Activated naive CD4-positive, alpha-beta T cell treated with anti-CD3 and anti-CD28 coated beads, Interleukin-2, amount 50 U/mL, for 24 hours (primary cell): ENCODE data around the gene OR8D4.
A peak's percentile ranks its signal among the peaks of the same experiment; 100 is the strongest.
"Not testable (repeated sequence)": the region's sequence is repeated elsewhere in the genome, so short reads cannot be mapped to it uniquely, and the experiment has no call there.

ENCODE experiments used
- H3K27ac Mint-ChIP-seq: one replicate; pipeline ENCODE4 v1.8.0; 2021; ENCODE audit warnings: mild to moderate bottlenecking, mixed read lengths
- H3K27me3 Mint-ChIP-seq: one replicate; pipeline ENCODE4 v1.8.0; 2021; ENCODE audit warnings: mixed read lengths
- H3K36me3 Mint-ChIP-seq: one replicate; pipeline ENCODE4 v1.8.0; 2021; ENCODE audit warnings: mixed read lengths
- H3K4me1 Mint-ChIP-seq: one replicate; pipeline ENCODE4 v1.8.0; 2021; ENCODE audit warnings: mixed read lengths
- H3K4me3 Mint-ChIP-seq: one replicate; pipeline ENCODE4 v1.8.0; 2021; ENCODE audit warnings: mild to moderate bottlenecking, mixed read lengths
- H3K9me3 Mint-ChIP-seq: one replicate; pipeline ENCODE4 v1.8.0; 2021; ENCODE audit warnings: mixed read lengths

OR8D4 gene

DNA sequence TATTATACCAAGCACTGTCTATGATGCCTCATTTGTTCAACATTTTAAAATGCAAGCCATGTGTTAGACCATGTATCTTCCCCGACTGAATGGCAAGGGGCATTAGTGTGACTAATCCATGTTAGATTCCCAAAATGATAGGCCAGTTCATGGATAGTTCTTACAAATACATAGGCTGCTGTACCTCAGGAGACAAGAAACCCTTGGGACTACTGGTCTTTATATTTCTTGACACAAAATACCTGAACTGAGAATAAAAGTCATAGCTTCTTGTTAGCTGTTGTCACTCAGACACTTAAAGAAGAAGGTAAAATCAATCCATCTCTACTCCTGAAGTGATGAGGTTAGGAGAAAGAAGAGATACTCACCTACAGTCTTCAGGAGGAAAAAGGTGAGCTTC, at the start of gene OR8D4:
Gene OR8D4 (plus strand): TSS at position 301 of the 400 bp plus-strand sequence. CDS start 4,265 bp downstream, outside the sequence.
- Mint-ChIP-seq H3K27ac (no peak within 1 kb of the TSS), H3K27me3 (no peaks in the 10 kb centered on the region), H3K36me3 (no peaks in the 10 kb centered on the region), H3K4me1 (no peaks in the 10 kb centered on the region), H3K9me3 (no peaks in the 10 kb centered on the region), H3K4me3 (no peak within 1 kb of the TSS)

DNA sequence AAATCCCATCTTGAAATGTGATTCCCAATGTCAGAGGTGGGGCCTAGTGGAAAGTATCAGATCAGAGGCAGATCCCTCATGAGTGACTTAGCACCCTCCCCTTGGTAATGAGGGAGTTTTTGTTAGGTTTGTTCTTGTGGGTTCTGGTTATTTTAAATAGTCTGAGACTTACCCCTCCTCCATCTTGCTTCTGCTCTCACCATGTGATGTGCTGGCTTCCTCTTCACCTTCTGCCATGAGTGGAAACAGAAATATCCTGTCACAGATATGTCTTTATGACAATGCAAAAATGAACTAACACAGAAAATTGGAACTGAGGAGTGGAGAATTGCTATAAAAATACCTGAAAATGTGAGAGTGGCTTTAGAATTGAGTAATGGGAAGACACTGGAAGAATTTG, 49.6 kb upstream of the OR8D4 start:
- Mint-ChIP-seq H3K9me3 (peaks cover 4% of the 10 kb centered on the region), H3K36me3 (no peaks in the 10 kb centered on the region), H3K4me3 (no peak overlapping the region), H3K4me1 (no peaks in the 10 kb centered on the region), H3K27me3 (peaks cover 7% of the 10 kb centered on the region), H3K27ac (no peak overlapping the region)

GRCh38 chr11:123853038-123853437, 48.9 kb upstream of the OR8D4 start:
- H3K27ac Mint-ChIP-seq, result no peak overlapping the region
- H3K4me1 Mint-ChIP-seq, result no peaks in the 10 kb centered on the region
- no peak overlapping the region for H3K4me3 Mint-ChIP-seq
- H3K27me3 Mint-ChIP-seq, result peaks cover 7% of the 10 kb centered on the region
- peaks cover 4% of the 10 kb centered on the region for H3K9me3 Mint-ChIP-seq
- no peaks in the 10 kb centered on the region for H3K36me3 Mint-ChIP-seq

DNA sequence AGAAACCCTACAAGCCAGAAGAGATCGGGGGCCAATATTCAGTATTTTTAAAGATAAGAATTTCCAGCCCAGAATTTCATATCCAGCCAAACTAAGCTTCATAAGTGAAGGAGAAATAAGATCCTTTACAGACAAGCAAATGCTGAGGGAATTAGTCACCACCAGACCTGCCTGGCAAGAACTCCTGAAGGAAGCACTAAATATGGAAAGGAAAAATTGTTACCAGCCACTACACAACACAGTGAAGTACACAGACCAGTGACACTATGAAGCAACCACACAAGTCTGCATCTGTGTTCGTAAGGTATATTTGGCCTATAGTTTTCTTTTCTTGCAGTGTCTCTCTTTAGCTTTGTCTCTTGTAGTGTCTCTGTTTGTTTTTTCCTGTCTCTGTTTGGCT, 45.5 kb upstream of the OR8D4 start:
- Mint-ChIP-seq H3K27me3 (peaks cover 4% of the 10 kb centered on the region), H3K27ac (no peak overlapping the region), H3K36me3 (no peaks in the 10 kb centered on the region), H3K9me3 (peaks cover 4% of the 10 kb centered on the region), H3K4me3 (no peak overlapping the region), H3K4me1 (no peaks in the 10 kb centered on the region)

DNA sequence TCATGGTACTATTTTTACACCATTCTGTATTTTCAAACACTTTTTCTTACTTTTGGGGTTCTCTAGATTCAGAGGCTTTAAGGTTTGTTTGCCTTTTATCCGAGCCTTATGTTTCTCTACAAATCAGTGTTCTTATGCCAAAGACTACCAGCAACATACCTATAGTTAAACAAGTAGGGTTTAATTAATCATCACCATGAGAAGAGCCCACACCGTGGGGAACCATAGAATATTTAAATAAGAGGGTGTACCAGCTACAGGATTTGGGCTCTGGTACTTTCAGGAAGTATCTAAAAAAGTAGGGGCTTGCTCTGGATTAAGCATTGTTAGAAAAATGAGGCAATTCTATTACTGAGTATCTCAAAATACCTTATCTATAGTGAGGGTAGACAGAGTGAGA, 42.2 kb upstream of the OR8D4 start:
- H3K27ac Mint-ChIP-seq, result no peak overlapping the region
- no peaks in the 10 kb centered on the region for H3K4me1 Mint-ChIP-seq

GRCh38 chr11:123865293-123865692, 36.7 kb upstream of the OR8D4 start:
- H3K36me3 Mint-ChIP-seq, H3K27me3 Mint-ChIP-seq, H3K27ac Mint-ChIP-seq, H3K4me1 Mint-ChIP-seq, H3K9me3 Mint-ChIP-seq, H3K4me3 Mint-ChIP-seq: not testable (repeated sequence)

More for the DNA sequence above, 42.2 kb upstream of the OR8D4 start:
- H3K36me3 Mint-ChIP-seq, result no peaks in the 10 kb centered on the region
- H3K27me3 Mint-ChIP-seq, result no peaks in the 10 kb centered on the region
- no peak overlapping the region for H3K4me3 Mint-ChIP-seq
- H3K9me3 Mint-ChIP-seq, result peaks cover 4% of the 10 kb centered on the region

GRCh38 chr11:123867795-123868194, 34.2 kb upstream of the OR8D4 start:
- not testable (repeated sequence) for H3K27ac Mint-ChIP-seq, H3K4me3 Mint-ChIP-seq, H3K4me1 Mint-ChIP-seq, H3K27me3 Mint-ChIP-seq, H3K9me3 Mint-ChIP-seq, H3K36me3 Mint-ChIP-seq

DNA sequence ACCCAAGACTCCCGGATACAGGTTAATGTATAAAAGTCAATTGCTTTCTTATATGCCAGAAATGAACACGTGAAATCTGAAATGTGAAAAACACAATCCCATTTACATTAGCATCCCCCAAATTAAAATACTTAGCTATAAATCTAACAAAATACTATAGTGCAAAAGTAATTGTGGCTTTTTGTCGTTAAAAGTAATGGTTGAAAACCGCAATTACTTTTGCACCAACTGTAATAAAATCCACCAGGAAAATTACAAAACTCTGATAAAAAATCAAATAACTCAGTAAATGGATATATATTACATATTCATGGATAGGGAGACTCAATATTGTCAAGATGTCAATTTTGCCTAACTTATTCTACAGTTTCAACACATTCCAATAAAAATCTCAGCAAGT, 21.1 kb upstream of the OR8D4 start:
- H3K9me3 Mint-ChIP-seq, result no peaks in the 10 kb centered on the region
- peaks cover 3% of the 10 kb centered on the region for H3K27me3 Mint-ChIP-seq
- no peaks in the 10 kb centered on the region for H3K4me1 Mint-ChIP-seq
- no peak overlapping the region for H3K4me3 Mint-ChIP-seq
- H3K36me3 Mint-ChIP-seq, result no peaks in the 10 kb centered on the region
- H3K27ac Mint-ChIP-seq, result no peak overlapping the region

GRCh38 chr11:123885570-123885969, 16.4 kb upstream of the OR8D4 start, which contains the start of gene TMEM225:
Gene TMEM225, minus strand, starts transcription at chr11:123885670. Its CDS starts 245 bp downstream, at chr11:123885425.
- Mint-ChIP-seq H3K9me3 (no peaks in the 10 kb centered on the region), H3K4me3 (no peak within 1 kb of the TSS), H3K27ac (no peak within 1 kb of the TSS), H3K4me1 (no peaks in the 10 kb centered on the region), H3K36me3 (no peaks in the 10 kb centered on the region), H3K27me3 (peaks cover 2% of the 10 kb centered on the region)

DNA sequence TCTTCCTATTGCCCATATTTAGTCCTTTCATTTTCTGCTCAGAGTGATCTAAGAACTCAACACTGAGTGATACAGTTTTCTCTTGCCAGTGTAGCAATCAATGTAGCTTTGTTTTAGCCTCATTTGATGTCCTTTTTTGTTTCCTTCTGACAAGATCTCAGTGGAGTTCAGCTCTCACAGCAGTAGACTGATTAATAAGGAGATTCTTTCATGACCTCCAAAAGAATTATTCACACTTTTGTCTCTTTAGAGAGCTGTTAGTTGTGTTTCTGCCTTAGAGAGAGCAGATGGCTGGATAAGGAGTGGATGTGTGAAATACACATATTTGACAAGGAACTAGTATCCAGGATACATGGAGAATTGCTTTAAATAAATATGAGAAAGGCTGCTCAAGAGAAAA, 9.9 kb upstream of the OR8D4 start:
- Mint-ChIP-seq H3K4me3 (no peak overlapping the region), H3K27ac (no peak overlapping the region), H3K36me3 (no peaks in the 10 kb centered on the region), H3K27me3 (peaks cover 6% of the 10 kb centered on the region), H3K9me3 (no peaks in the 10 kb centered on the region), H3K4me1 (no peaks in the 10 kb centered on the region)

DNA sequence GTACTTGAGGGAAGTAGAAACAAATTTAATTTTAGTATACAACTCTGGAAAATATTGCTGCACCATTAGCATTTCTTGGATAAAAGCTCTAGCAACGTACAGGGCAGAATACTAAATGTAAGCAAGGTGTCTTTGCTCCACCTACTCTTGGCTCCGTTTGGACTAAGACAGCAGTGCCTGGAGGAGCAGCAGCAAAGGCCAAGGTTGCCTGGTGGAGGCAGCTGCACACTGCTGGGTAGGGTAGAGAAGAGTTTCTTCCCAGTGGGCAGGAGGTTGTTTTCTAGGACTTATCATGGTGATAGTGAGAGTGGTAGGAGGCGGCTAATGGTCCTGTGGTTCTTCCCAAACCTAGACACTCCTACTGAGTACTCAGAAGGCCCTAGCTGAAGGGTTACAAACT, 2.2 kb upstream of the OR8D4 start:
- Mint-ChIP-seq H3K27me3 (no peaks in the 10 kb centered on the region), H3K9me3 (no peaks in the 10 kb centered on the region), H3K27ac (no peak overlapping the region), H3K4me1 (no peaks in the 10 kb centered on the region), H3K36me3 (no peaks in the 10 kb centered on the region), H3K4me3 (no peak overlapping the region)

DNA sequence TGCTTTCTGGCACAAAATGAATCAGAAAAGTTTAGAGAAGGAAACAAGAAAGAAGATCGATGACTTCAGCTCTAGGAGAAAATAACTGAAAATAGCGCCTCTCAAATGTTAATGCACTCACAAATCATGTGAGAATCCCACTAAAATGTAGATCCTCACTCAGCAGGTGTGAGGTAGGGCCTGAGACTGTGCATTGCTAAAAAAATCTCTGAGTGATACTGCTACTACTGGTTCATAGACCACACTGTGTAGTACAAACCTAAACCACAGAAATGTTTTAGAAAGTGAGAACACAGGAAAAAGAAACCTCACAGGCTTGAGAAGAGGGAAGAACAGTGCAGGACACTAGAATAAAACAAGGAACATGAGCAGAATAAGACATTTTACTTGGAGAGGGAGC, 2.0 kb downstream of the OR8D4 start:
- H3K9me3 Mint-ChIP-seq, result no peaks in the 10 kb centered on the region
- H3K27ac Mint-ChIP-seq, result peak overlapping the region; percentile 43
- no peaks in the 10 kb centered on the region for H3K36me3 Mint-ChIP-seq
- H3K27me3 Mint-ChIP-seq, result peaks cover 1% of the 10 kb centered on the region
- H3K4me1 Mint-ChIP-seq, result no peaks in the 10 kb centered on the region
- no peak overlapping the region for H3K4me3 Mint-ChIP-seq

DNA sequence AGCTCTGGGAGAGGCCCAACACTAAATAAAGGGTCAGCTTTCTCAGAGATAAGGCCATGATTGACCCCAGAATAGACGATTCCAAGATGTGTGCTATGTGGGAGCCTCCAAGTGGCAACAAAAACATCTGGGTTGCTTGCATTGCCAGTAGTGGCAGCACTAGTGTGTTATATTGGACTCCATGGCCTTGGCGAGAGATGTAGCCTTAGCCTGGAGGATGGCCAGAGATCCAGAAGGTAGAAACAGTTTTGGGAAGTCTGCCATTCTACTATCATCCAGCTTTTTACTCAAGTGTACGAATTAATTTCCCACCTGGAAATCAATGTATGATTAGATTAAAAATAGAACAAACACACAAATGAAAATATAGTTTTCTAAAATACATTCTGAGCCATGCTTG, 3.0 kb downstream of the OR8D4 start:
- Mint-ChIP-seq H3K27ac (no peak overlapping the region), H3K27me3 (peaks cover 1% of the 10 kb centered on the region), H3K4me1 (no peaks in the 10 kb centered on the region), H3K36me3 (no peaks in the 10 kb centered on the region), H3K4me3 (no peak overlapping the region), H3K9me3 (no peaks in the 10 kb centered on the region)

DNA sequence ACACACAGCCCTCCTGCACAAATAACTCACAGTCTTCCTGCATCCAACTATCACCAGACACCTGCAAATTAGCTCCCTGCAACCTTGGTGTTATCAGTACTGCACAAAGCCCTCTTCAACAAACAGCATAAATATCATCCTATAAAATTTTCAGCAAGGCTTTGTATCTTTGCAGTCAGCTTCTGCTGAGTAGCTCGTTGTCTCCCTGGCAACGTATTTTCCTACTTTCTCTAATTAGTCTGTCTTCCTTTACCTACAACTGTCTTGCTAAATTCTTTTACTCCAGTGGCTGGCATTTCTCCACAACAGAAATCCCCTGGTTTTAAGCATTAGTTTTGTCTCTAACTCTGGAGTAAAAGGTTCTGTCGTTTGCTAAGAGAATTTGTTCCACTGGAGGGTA, 3.9 kb downstream of the OR8D4 start:
- Mint-ChIP-seq H3K4me3 (no peak overlapping the region), H3K9me3 (no peaks in the 10 kb centered on the region), H3K4me1 (no peaks in the 10 kb centered on the region), H3K36me3 (no peaks in the 10 kb centered on the region), H3K27me3 (peaks cover 1% of the 10 kb centered on the region), H3K27ac (no peak overlapping the region)

- Mint-ChIP-seq H3K27ac (no peak overlapping the region), H3K4me1 (no peaks in the 10 kb centered on the region), H3K36me3 (no peaks in the 10 kb centered on the region), H3K4me3 (no peak overlapping the region), H3K27me3 (peaks cover 1% of the 10 kb centered on the region), H3K9me3 (no peaks in the 10 kb centered on the region)
Observed at GRCh38 chr11:123920943-123921342, 19.0 kb downstream of the OR8D4 start.

DNA sequence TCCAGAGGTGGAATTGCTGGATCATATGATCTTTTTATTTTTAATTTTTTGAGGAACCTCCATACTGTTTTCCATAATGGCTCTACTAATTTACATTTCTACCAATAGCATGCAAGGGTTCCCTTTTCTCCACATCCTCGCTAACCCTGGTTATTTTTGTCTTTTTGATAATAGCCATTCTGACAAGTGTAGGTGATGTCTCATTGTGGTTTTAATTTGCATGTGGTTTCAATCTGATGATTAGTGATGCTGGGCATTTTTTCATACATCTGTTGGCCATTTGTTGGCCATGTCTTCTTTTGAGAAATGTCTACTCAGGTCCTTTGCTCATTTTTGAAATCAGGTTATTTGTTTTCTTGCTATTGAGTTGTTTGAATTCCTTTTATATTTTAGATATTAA, 22.1 kb downstream of the OR8D4 start:
- Mint-ChIP-seq H3K4me3 (no peak overlapping the region), H3K27ac (no peak overlapping the region), H3K27me3 (peaks cover 1% of the 10 kb centered on the region), H3K36me3 (no peaks in the 10 kb centered on the region), H3K9me3 (peaks cover 4% of the 10 kb centered on the region), H3K4me1 (no peaks in the 10 kb centered on the region)

GRCh38 chr11:123939317-123939716, 37.4 kb downstream of the OR8D4 start, which contains the start of gene OR4D5:
Gene OR4D5, plus strand, starts transcription at chr11:123939617. Its CDS starts 0 bp downstream, at chr11:123939617.
- Mint-ChIP-seq H3K36me3 (no peaks in the 10 kb centered on the region), H3K4me1 (no peaks in the 10 kb centered on the region), H3K27ac (no peak within 1 kb of the TSS), H3K27me3 (peaks cover 1% of the 10 kb centered on the region), H3K4me3 (no peak within 1 kb of the TSS), H3K9me3 (no peaks in the 10 kb centered on the region)
